Ovary (tissue), 9 donors: ENCODE data around the gene ROBO1. TPM values are rescaled to one million over a fixed set of nuclear protein-coding genes. Genes with fewer than 3 reads are reported as not detected.

ENCODE experiments used
- DNase-seq, 5 donors: peaks; one replicate each; pipeline ENCODE4 v3.0.0-alpha.2; 2019 to 2020
- H3K27ac ChIP-seq, 2 donors: fragments of 200-600 bp; one replicate each; pipeline versions ENCODE4 v1.5.1 to v1.8.0; 2019 to 2022
- H3K27me3 ChIP-seq: fragments of 200-600 bp; one replicate; pipeline ENCODE4 v1.8.0; 2022
- H3K36me3 ChIP-seq: fragments of 200-600 bp; sonication (generic); one replicate; pipeline ENCODE4 v1.5.1; 2019
- H3K4me1 ChIP-seq: one replicate; pipeline ENCODE4 v1.8.1; 2013; ENCODE audit warnings: mild to moderate bottlenecking, moderate library complexity; ENCODE audit not compliant: insufficient read depth
- H3K4me3 ChIP-seq: fragments of 200-600 bp; sonication (generic); one replicate; pipeline ENCODE4 v1.5.1; 2017
- H3K9me3 ChIP-seq, 2 donors: fragments of 200-600 bp in 1 of 2; sonication (generic) in 1 of 2; one replicate each; pipeline versions ENCODE4 v1.5.1 to v1.8.1; 2013 to 2019; ENCODE audit warnings: mild to moderate bottlenecking in 1 of 2, moderate library complexity in 1 of 2
- EP300 ChIP-seq: sonication (generic); formaldehyde crosslinking; IDR thresholded peaks from one replicate; pipeline ENCODE4 v1.6.1; 2017; ENCODE audit warnings: antibody characterized with exemption
- POLR2A ChIP-seq: fragments of 450-650 bp; IDR thresholded peaks from one replicate; pipeline ENCODE4 v1.6.1; 2017; ENCODE audit warnings: antibody characterized with exemption, mild to moderate bottlenecking, moderate library complexity
- WGBS, 3 donors: extraction: QIAGEN DNeasy Blood & Tissue Kit in 1 of 3; methylation state at CpG; one replicate each; pipeline versions ENCODE4 v1.1.5 to v1.1.7; 2013 to 2017; 5-methylcytosine and 5-hydroxymethylcytosine counted together
- intact Hi-C, 4 donors: fragments of 100-400 bp; cut with DNase I; formaldehyde crosslinking; loops; one replicate each; pipeline versions ENCODE4 v1.11.0 to v1.15.1; 2022 to 2023
- polyA plus RNA-seq, 2 donors: library from polyadenylated mRNA; stranded (reverse); fragments of 200-250 nt in 1 of 2; fragments of 350-450 nt in 1 of 2; fragmentation: Illumina TruSeq in 1 of 2; extraction: RNeasy Lipid Tissue Mini Kit (QIAGEN cat#74804) in 1 of 2; gene quantifications; one replicate each; pipeline ENCODE4 v1.2.3, GENCODE V29; 2013 to 2014
- total RNA-seq, 7 donors: library from RNA; depleted of rRNA in 2 of 7; stranded (reverse); fragments of >200 nt in 2 of 7; fragmentation: NEBNext Ultra II Directional in 3 of 7; extraction: Animal tissue kit (Norgen Biotek cat#: 25700) in 3 of 7; gene quantifications; one replicate each; pipeline versions ENCODE4 v1.1.0 to v1.2.4, GENCODE V29; 2016 to 2023
- TF ChIP-seq, protein P1 (sequence below), 3 donors: fragments of 450-650 bp in 2 of 3; fragments of 200-600 bp in 1 of 3; IDR thresholded peaks; one replicate each; pipeline versions ENCODE4 v1.5.1 to v1.8.0; 2016 to 2022; ENCODE audit warnings: antibody characterized with exemption in 3 of 3, mild to moderate bottlenecking in 1 of 3
- donor health status: DM: no; HTN: no; CAD: no; lungs with moderate emphysema.
- donor health status: DM: no; HTN: no; CAD: no.
- donor health status: Bipolar disorder and iron deficiency.
- donor health status: DM: yes; HTN: yes; CAD: no.
- donor health status: DM: no; HTN: no; CAD: no.
- donor health status: DM: yes; HTN: yes; CAD: no.

Gene ROBO1
- total and polyA plus RNA-seq, 9 donors: 17.2 to 49.5 (median 29.0) TPM

DNA sequence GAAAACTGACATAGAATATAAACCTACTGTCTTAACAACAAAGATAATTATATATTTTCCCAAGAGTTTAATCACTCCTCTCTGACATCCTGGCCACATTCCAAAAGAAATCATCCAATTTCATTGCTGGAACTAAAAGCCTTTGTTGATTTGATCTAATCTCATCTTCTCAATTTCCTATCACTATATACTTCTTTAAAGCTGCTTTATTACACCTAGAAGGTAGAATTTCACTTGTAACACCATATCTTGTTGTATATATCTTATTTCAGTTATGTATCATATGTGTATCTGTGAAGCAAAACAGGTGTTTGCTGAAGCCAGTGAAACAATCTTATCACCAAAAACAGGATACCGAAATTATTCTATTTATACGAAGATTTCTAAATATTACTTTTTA is 740.2 kb downstream of the ROBO1 start:
- no peak for DNase-seq
- Histone ChIP-seq H3K4me3 (no peak overlapping the region), H3K27ac (no peak overlapping the region), H3K27me3 (no peaks in the 10 kb centered on the region), H3K36me3 (no peaks in the 10 kb centered on the region), H3K9me3 (no peaks in the 10 kb centered on the region), H3K4me1 (no peaks in the 10 kb centered on the region)
- WGBS, 3 donors: 72 to 81% (median 75%) methylated on average over 2 of the region's 2 CpGs
- TF ChIP-seq EP300: no peak
- no peak for TF ChIP-seq POLR2A
- TF ChIP-seq, protein P1, sequence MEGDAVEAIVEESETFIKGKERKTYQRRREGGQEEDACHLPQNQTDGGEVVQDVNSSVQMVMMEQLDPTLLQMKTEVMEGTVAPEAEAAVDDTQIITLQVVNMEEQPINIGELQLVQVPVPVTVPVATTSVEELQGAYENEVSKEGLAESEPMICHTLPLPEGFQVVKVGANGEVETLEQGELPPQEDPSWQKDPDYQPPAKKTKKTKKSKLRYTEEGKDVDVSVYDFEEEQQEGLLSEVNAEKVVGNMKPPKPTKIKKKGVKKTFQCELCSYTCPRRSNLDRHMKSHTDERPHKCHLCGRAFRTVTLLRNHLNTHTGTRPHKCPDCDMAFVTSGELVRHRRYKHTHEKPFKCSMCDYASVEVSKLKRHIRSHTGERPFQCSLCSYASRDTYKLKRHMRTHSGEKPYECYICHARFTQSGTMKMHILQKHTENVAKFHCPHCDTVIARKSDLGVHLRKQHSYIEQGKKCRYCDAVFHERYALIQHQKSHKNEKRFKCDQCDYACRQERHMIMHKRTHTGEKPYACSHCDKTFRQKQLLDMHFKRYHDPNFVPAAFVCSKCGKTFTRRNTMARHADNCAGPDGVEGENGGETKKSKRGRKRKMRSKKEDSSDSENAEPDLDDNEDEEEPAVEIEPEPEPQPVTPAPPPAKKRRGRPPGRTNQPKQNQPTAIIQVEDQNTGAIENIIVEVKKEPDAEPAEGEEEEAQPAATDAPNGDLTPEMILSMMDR (IDR thresholded peaks at IDR 0.05): no peak
- intact Hi-C loops: no loop called here

GRCh38 chr3:79019924-79020173 is 747.9 kb downstream of the ROBO1 start:
- TF ChIP-seq POLR2A (no peak), EP300 (no peak)
- TF ChIP-seq, protein P1 (IDR thresholded peaks at IDR 0.05): no peak
- Histone ChIP-seq H3K4me1 (peaks cover 3% of the 10 kb centered on the region), H3K36me3 (no peaks in the 10 kb centered on the region), H3K27ac (peak overlapping the region in 1 of 2 donors; percentile 89), H3K9me3 (no peaks in the 10 kb centered on the region), H3K4me3 (no peak overlapping the region), H3K27me3 (no peaks in the 10 kb centered on the region)
- no peak for DNase-seq
- intact Hi-C loops: no loop called here

DNA sequence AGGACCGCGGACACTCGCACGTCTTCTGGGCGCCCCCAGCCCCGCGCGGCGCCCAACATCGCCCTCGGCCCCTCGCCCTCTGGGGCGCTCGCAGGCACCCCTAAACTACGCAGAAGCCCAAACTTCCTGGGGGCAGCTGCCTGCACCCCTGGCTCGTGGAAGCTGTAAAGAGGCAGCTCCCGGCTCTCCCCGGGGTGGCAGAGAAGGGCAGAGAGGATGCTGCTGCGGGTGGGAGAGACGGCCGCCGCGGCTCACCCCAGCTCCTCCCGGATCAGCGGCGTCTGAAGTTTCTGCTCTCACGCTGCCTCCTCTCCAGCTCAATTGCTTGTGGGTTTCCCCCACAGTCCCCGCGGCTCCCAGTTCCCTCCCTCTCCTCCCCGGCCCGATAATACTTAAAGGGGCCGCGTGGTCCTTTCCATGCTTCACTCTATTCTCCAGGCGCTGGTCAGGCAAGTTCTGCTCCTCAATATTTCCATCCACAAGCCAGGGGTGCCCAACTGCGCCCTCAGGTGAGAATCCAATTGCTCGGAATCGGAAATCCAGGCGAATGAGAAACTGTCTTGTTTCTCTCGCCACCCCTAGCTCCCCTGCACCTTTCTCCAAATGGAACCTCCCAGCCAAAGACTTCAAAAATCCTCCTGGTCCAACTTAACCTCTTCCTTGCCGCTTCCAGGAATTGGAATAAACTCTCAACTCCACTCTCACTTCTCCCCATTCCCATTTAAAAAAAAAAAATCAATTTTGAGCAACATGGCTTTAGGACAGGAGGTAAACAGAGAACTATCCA is 748.5 kb downstream of the ROBO1 start:
- DNase-seq: peak; percentile 80 to 84 (median 83)
- peaks cover 3% of the 10 kb centered on the region for H3K4me1 ChIP-seq
- intact Hi-C loops: no loop called here
- H3K27me3 ChIP-seq: no peaks in the 10 kb centered on the region
- WGBS, 3 donors: 0 to 1% (median 1%) methylated on average over 27 to 40 of the region's 40 CpGs
- TF ChIP-seq POLR2A: peak; percentile 45
- TF ChIP-seq, protein P1 (IDR thresholded peaks at IDR 0.05): peak in 2 of 3 donors; percentile 12 to 28
- TF ChIP-seq EP300: no peak
- H3K27ac ChIP-seq: peak overlapping the region; percentile 89 to 91
- no peaks in the 10 kb centered on the region for H3K9me3 ChIP-seq
- no peaks in the 10 kb centered on the region for H3K36me3 ChIP-seq
- H3K4me3 ChIP-seq: peak overlapping the region; percentile 89

- TF ChIP-seq POLR2A (no peak), EP300 (no peak)
- TF ChIP-seq, protein P1 (IDR thresholded peaks at IDR 0.05): no peak
- Histone ChIP-seq H3K36me3 (no peaks in the 10 kb centered on the region), H3K4me1 (peaks cover 3% of the 10 kb centered on the region), H3K27ac (peak overlapping the region; percentile 89 to 91), H3K27me3 (no peaks in the 10 kb centered on the region), H3K4me3 (peak overlapping the region; percentile 89), H3K9me3 (no peaks in the 10 kb centered on the region)
- WGBS, 3 donors: 0 to 1% (median 0%) methylated on average over 41 to 44 of the region's 44 CpGs
- peak; percentile 53 to 74 (median 61) for DNase-seq
- intact Hi-C loops: no loop called here
Observed at GRCh38 chr3:79018671-79019136, 749.1 kb downstream of the ROBO1 start.
